T-helper 1 cell treated with Interleukin-12 subunit alpha and Interleukin-12 subunit beta and Interleukin-4 antibody, amounts not matched to agents 30 μg/mL and 1 μg/mL, for 36 hours (primary cell): ENCODE results near the gene ECSIT.
A peak's percentile ranks its signal among the peaks of the same experiment; 100 is the strongest.
"Not testable (repeated sequence)": the region's sequence is repeated elsewhere in the genome, so short reads cannot be mapped to it uniquely, and the experiment has no call there.

Experiments
- H3K27ac Mint-ChIP-seq: one replicate; pipeline ENCODE4 v1.8.0; 2021; ENCODE audit warnings: mild to moderate bottlenecking, mixed read lengths
- H3K27me3 Mint-ChIP-seq: one replicate; pipeline ENCODE4 v1.8.0; 2021; ENCODE audit warnings: low read depth, mixed read lengths
- H3K36me3 Mint-ChIP-seq: one replicate; pipeline ENCODE4 v1.8.0; 2021; ENCODE audit warnings: low read depth, mixed read lengths
- H3K4me1 Mint-ChIP-seq: one replicate; pipeline ENCODE4 v1.8.0; 2021; ENCODE audit warnings: low read depth, mixed read lengths
- H3K4me3 Mint-ChIP-seq: one replicate; pipeline ENCODE4 v1.8.0; 2021; ENCODE audit warnings: mild to moderate bottlenecking, moderate library complexity, mixed read lengths
- H3K9me3 Mint-ChIP-seq: one replicate; pipeline ENCODE4 v1.8.0; 2021; ENCODE audit warnings: mixed read lengths

ECSIT gene, protein sequence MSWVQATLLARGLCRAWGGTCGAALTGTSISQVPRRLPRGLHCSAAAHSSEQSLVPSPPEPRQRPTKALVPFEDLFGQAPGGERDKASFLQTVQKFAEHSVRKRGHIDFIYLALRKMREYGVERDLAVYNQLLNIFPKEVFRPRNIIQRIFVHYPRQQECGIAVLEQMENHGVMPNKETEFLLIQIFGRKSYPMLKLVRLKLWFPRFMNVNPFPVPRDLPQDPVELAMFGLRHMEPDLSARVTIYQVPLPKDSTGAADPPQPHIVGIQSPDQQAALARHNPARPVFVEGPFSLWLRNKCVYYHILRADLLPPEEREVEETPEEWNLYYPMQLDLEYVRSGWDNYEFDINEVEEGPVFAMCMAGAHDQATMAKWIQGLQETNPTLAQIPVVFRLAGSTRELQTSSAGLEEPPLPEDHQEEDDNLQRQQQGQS

DNA sequence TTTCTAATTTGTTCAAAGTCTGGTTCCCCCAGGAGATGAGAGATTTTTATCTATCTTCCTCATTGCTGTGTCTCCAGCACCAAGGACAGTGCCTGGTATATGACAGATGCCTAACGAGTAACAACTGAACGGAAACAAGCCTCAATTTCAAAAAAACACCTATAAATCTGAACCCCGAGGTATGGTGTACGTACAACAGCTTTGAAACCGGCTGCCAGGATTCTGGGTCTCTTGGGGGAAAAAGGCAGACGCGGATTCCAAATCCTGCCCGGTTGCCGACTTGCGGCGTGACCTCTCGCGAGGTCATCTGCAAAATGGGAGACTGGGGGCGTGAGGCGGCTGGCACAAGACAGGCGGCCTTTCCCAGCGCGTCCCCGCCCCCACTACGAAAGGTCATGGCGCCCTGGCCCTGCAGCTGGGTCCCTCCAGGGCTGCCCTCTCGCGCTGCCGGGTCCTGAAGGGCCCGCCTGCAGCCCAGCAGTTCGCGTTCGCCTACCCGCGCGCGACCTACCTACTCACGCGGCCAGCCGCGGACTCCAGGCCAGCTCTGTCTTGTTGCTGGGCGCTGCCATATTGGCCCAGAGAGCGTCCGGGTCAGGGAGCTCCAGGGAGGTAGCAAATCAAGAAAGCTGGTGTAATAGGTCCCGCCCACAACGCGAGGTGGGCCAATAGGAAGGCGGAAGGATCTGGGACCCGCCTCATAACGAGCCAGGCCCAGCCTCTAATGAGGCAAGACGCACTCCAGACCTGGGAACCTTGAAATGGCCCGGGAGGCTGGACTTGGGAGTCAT lies at the start of gene ECSIT:
ECSIT (minus strand) TSS at position 584 of the 791 bp plus-strand sequence. CDS start 9,964 bp downstream, outside the sequence.
- no peaks in the 10 kb centered on the region for H3K9me3 Mint-ChIP-seq
- H3K27me3 Mint-ChIP-seq: peaks cover 3% of the 10 kb centered on the region
- peak within 1 kb of the TSS; percentile 91 for H3K27ac Mint-ChIP-seq
- peaks cover 4% of the 10 kb centered on the region for H3K36me3 Mint-ChIP-seq
- H3K4me1 Mint-ChIP-seq: peaks cover 15% of the 10 kb centered on the region
- peak within 1 kb of the TSS; percentile 93 for H3K4me3 Mint-ChIP-seq

DNA sequence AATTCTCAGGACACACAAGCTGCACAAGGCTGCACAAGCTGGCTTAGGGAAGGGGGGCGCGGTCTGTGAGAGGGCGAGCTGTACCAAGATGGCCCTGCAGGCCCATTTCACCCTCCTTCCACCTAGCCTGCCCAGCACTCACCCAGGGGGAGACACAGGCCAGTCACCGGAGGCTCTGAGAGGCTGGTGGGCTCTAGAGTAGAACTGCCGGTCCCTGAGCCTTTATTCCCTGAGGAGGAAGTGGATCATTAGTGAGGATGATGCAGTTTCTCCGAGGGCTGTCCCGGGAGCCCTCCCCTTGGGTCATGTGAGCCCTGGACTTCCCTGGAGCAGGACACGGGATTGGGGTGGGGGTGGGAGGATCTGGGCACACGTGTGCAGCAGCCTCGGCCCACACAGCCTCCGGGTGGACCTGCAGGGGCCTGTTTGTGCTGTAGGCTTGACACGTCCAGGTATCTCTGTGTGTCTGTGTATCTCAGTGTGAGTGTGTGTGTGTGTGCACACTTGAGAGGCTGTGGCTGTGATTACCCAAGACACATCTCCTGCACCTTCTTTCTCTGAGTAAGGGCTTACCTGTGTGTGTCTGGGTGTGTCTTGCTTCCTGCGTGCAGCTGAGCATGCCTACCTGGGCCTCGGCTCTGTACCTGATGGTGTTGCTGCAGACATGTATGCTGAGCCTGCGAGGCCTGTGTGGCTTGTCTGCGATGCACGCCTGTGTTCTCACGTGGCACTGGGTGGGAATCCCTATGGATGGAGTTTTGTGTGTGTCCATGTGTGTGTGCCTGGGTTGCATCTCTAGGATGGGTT lies 48.7 kb upstream of the ECSIT start, which contains the start of gene ACP5:
ACP5 (minus strand) TSS at position 195 of the 807 bp plus-strand sequence. CDS start 328 bp downstream, outside the sequence.
- Mint-ChIP-seq H3K4me3 (peak within 1 kb of the TSS; percentile 75), H3K4me1 (peaks cover 15% of the 10 kb centered on the region), H3K27me3 (no peaks in the 10 kb centered on the region), H3K36me3 (peaks cover 4% of the 10 kb centered on the region), H3K27ac (no peak within 1 kb of the TSS), H3K9me3 (no peaks in the 10 kb centered on the region)

DNA sequence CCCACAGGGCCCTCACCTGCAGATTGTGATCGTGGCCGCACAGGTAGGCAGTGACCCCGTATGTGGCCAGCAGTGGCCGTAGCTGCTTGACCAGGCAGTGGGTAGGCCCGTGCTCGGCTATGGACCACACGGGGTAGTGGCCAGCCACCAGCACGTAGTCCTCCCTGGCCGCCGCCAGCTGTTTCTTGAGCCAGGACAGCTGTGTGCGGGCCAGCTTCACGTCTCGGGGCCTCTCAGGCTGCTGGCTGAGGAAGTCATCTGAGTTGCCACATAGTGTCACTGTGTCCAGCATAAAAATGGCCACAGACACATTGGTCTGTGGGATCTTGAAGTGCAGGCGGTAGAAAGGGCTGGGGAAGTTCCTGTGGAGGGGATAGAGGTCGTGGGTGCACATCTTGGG lies 47.3 kb upstream of the ECSIT start:
- peaks cover 4% of the 10 kb centered on the region for H3K36me3 Mint-ChIP-seq
- no peaks in the 10 kb centered on the region for H3K9me3 Mint-ChIP-seq
- no peak overlapping the region for H3K27ac Mint-ChIP-seq
- no peak overlapping the region for H3K4me3 Mint-ChIP-seq
- H3K27me3 Mint-ChIP-seq: no peaks in the 10 kb centered on the region
- H3K4me1 Mint-ChIP-seq: peaks cover 11% of the 10 kb centered on the region

DNA sequence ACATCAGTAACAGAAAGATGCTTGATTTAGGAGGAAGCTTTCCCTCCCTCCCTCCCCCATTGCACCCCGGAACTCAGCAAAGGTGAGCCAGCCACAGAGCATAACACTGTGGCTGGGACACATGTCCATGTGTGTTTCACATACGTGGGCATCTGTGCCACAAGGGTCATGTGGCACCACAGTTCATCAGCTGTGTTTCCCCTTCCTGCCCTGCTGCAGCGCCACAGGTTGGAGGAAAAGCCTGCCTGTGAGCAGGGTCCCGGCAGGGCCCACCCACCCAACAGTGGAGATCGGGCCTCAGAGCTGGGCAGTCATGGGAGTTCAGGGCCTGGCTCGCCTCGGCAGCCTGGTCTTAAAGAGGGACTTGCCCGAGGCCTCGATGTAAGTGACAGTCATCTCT lies 45.8 kb upstream of the ECSIT start:
- Mint-ChIP-seq H3K36me3 (peaks cover 4% of the 10 kb centered on the region), H3K27ac (no peak overlapping the region), H3K4me1 (peaks cover 6% of the 10 kb centered on the region), H3K4me3 (no peak overlapping the region), H3K9me3 (no peaks in the 10 kb centered on the region), H3K27me3 (no peaks in the 10 kb centered on the region)

DNA sequence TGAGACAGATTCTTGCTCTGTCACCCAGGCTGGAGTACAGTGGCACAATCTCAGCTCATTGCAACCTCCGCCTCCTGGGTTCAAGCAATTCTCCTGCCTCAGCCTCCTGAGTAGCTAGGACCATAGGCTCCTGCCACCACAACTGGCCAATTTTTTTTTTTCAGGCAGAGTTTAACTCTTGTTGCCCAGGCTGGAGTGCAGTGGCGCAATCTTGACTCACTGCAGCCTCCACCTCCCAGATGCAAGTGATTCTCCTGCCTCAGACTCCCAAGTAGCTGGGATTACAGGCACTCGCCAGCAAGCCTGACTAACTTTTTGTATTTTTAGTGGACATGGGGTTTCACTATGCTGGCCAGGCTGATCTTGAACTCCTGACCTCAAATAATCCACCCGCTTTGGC lies 44.8 kb upstream of the ECSIT start:
- H3K9me3 Mint-ChIP-seq, H3K27me3 Mint-ChIP-seq, H3K36me3 Mint-ChIP-seq, H3K4me1 Mint-ChIP-seq, H3K4me3 Mint-ChIP-seq, H3K27ac Mint-ChIP-seq: not testable (repeated sequence)

DNA sequence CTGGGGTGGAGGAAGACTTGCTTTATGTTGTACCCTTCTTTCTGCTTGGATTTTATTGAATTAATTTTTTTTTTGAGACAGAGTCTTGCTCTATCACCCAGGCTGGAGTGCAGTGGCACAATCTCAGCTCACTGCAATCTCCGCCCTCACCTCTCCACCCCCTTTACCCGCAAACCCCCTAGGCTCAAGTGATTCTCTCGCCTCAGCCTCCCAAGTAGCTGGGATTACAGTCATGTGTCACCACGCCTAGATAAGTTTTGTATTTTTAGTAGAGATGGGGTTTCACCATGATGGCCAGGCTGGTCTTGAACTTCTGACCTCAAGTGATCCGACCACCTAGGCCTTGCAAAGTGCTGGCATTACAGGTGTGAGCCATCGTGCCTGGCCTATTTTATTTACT lies 44.4 kb upstream of the ECSIT start:
- H3K27ac Mint-ChIP-seq: not testable (repeated sequence)

DNA sequence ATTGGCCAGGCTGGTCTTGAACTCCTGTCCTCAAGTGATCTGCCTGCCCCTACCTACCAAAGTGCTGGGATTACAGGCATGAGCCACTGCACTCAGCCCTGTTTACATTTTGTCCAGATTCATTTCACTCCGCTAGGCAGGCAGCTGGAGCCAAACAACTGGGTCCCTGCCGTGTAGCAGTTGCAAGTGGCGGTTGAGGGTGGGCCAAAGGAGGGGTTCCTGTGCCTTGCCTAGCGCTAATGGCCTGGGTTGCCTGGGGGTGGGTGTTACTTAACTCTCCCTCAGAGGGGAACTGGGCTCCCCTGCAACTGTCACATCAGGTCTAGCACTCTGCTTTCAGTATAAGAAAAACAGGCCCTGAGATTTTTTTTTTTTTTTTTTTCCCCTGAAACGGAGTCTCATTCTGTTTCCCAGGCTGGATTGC lies 41.1 kb upstream of the ECSIT start:
- Mint-ChIP-seq H3K4me3 (no peak overlapping the region), H3K27me3 (no peaks in the 10 kb centered on the region), H3K36me3 (no peaks in the 10 kb centered on the region), H3K27ac (no peak overlapping the region), H3K4me1 (peaks cover 5% of the 10 kb centered on the region), H3K9me3 (no peaks in the 10 kb centered on the region)

More for the DNA sequence above, 44.4 kb upstream of the ECSIT start:
- H3K36me3 Mint-ChIP-seq, H3K4me3 Mint-ChIP-seq, H3K27me3 Mint-ChIP-seq, H3K4me1 Mint-ChIP-seq, H3K9me3 Mint-ChIP-seq: not testable (repeated sequence)

DNA sequence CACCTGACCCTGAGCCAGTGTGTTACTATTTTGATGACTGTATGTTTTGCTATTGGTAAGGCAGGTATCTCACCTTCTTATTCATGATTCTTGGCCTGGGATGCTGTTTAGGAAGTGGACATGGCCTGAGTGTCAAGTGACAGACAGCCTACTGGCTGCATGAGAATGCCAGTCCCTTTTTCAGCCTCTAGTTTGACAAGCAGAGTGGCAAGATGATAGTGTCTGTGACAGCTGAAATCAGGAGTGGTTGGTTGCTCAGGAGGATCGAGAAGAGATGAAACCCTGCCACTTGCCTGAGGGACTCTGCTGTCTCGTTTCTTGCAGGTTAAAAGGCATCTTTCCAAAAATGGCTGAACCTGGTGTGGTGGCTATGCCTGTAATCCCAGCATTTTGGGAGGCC lies 37.2 kb upstream of the ECSIT start:
- Mint-ChIP-seq H3K4me3 (no peak overlapping the region), H3K9me3 (no peaks in the 10 kb centered on the region), H3K27me3 (no peaks in the 10 kb centered on the region), H3K36me3 (no peaks in the 10 kb centered on the region), H3K4me1 (peaks cover 7% of the 10 kb centered on the region), H3K27ac (no peak overlapping the region)

DNA sequence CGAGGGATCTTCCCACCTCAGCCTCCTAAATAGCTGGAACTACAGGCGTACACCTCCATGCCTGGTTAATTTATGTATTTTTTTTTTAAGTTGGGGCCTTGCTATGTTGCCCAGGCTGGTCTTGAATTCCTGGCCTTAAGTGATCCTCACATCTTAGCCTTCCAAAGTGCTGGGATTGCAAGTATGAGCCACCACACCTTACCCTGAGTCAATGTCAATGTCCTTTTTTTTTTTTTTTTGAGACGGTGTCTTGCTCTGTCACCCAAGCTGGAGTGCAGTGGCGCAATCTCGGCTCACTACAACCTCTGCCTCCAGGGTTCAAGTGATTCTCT lies 36.7 kb upstream of the ECSIT start:
- H3K27ac Mint-ChIP-seq, H3K4me1 Mint-ChIP-seq, H3K36me3 Mint-ChIP-seq, H3K9me3 Mint-ChIP-seq, H3K27me3 Mint-ChIP-seq, H3K4me3 Mint-ChIP-seq: not testable (repeated sequence)

DNA sequence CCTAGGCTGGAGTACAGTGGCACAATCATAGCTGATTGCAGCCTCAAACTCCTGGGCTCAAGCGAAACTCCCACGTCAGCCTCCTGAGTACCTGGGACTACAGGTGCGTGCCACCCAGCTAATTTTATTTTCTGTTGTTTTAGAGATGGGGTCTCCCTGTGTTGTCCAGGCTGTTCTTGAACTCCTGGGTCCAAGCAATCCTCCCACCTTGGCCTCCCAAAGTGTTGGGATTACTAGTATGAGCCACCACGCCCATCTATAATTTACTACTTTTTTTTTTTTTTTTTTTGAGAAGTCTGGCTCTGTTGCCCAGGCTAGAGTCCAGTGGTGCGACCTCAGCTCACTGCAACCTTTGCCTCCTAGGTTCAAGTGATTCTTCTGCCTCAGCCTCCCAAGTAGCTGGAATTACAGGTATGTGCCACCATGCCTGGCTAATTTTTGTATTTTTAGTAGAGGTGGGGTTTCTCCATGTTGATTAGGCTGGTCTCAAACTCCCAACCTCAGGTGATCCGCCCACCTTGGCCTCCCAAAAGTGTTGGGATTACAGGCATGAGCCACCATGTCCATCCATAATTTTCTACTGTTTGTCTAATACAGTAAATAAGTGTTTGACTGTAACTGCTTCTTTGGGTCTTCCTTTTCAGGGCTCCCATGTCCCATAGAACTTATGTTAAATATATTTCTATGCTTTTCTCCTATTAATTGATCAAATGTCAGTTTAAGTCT lies 35.3 kb upstream of the ECSIT start:
- not testable (repeated sequence) for H3K4me3 Mint-ChIP-seq, H3K27me3 Mint-ChIP-seq, H3K9me3 Mint-ChIP-seq, H3K36me3 Mint-ChIP-seq, H3K27ac Mint-ChIP-seq
- peaks cover 17% of the 10 kb centered on the region for H3K4me1 Mint-ChIP-seq

DNA sequence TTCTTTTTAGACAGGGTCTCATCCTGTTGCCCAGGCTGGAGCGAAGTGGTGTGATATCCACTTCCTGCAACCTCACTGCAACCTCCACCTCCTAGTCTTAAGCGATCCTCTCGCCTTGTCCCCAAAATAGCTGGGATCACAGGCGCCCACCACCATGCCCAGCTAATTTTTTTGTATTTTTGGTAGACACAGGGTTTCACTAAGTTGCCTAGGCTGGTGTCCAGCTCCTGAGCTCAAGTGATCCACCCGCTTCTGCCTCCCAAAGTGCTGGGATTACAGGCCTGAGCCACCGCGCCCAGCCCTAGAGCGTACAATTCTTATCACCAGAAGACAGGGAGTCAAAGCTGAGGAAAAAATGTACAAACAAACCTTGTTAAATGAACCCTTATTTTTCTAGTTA lies 34.6 kb upstream of the ECSIT start:
- H3K27ac Mint-ChIP-seq: no peak overlapping the region
- H3K36me3 Mint-ChIP-seq: peaks cover 3% of the 10 kb centered on the region

DNA sequence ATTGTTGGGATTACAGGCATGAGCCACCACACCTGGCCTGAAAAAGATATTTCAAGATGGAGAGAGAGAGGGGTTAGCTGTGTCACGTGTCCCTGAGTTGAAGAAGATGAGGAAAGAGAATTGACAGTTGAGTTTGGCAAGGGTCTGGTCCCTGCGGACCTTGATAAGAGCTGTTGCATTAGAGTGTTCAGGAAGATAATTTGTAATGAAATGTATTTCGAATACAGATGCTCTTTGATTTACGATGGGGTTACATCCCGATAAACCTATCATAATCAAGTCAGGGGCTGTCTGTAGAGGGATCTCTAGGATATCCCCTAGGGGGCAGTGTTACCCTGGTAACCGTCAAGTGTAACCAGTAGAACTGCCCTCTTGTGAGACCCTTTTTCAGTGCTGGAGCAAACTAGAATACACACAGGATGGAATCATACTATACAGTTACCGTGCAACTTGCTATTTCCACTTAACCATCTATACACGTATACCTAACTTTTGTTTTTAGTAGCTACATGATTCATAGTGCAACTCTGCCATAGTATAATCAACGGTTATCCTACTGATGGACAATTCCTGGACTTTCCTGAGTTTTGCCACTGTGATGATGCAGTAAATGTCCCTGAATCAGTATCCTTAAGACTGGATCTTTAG lies 31.6 kb upstream of the ECSIT start:
- H3K9me3 Mint-ChIP-seq: no peaks in the 10 kb centered on the region
- H3K36me3 Mint-ChIP-seq: peaks cover 8% of the 10 kb centered on the region
- H3K27ac Mint-ChIP-seq: peak overlapping the region; percentile 76
- H3K4me1 Mint-ChIP-seq: peaks cover 27% of the 10 kb centered on the region
- peak overlapping the region; percentile 77 for H3K4me3 Mint-ChIP-seq
- no peaks in the 10 kb centered on the region for H3K27me3 Mint-ChIP-seq

More for the DNA sequence above, 34.6 kb upstream of the ECSIT start:
- H3K4me1 Mint-ChIP-seq: peaks cover 19% of the 10 kb centered on the region
- H3K4me3 Mint-ChIP-seq: no peak overlapping the region
- no peaks in the 10 kb centered on the region for H3K9me3 Mint-ChIP-seq
- H3K27me3 Mint-ChIP-seq: no peaks in the 10 kb centered on the region

DNA sequence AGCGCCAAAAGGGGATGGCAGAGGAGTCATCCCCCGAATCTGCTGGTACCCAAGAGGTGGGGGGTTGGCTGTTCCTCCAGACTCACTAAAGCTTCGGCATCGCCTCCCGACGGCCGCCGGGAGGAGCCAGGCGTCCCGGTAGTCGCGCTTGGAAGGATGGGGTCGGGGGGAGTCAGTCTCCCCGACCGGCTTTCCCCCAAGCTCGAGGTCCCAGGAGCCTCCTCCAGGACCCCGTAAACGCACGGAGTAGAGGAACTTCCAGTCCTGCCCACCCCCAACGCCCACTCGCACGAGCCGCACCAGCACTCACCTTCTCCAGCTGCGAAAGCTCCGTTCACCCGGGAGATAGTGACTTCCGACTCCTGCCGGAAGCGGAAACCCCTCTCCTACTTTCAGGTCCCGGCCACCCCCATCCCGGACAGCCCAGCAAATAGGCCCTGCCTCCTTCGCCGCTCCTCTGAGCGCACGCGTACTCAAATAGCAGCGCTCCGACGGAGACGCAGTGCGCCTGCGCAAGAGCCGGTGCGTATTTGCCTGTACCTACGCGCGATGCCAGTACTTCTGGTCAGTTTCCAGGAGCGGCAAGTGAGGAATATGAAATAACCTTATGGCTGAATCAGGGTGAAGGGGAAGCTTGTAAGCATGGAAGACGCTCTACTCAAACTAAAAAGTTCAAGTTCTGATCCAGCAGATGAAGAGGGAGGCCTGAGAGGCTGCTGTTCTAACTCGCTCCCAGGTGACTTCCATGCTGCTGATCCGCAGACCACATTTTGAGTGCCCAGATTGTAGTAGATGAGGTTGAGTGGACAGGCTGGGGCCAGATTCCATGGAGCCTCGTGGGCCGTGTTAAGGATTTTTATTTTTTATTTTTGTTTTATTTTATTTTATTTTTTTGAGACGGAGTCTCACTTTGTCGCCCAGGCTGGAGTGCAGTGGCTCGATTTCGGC lies 30.2 kb upstream of the ECSIT start, which contains the start of gene ELOF1:
ELOF1 (minus strand) TSS at position 350 of the 948 bp plus-strand sequence. CDS start 4,883 bp downstream, outside the sequence.
- peak within 1 kb of the TSS; percentile 94 for H3K27ac Mint-ChIP-seq
- H3K4me3 Mint-ChIP-seq: peak within 1 kb of the TSS; percentile 97
- no peaks in the 10 kb centered on the region for H3K9me3 Mint-ChIP-seq
- peaks cover 29% of the 10 kb centered on the region for H3K4me1 Mint-ChIP-seq
- H3K36me3 Mint-ChIP-seq: peaks cover 12% of the 10 kb centered on the region
- H3K27me3 Mint-ChIP-seq: no peaks in the 10 kb centered on the region
